Activated naive CD4-positive, alpha-beta T cell treated with anti-CD3 and anti-CD28 coated beads, Interleukin-2, amount 50 U/mL, for 72 hours (primary cell): ENCODE data around the gene GYG2. TPM values are rescaled to one million over a fixed set of nuclear protein-coding genes. Genes with fewer than 3 reads are reported as not detected.
"Not testable (repeated sequence)": the region's sequence is repeated elsewhere in the genome, so short reads cannot be mapped to it uniquely, and the experiment has no call there.

Source experiments
- ATAC-seq, 2 donors: fragments of 150-1000 bp; cut with Tn5 transposase; 2 replicates each; pipeline ENCODE4 v1.10.0; 2021; ENCODE audit warnings: mild to moderate bottlenecking in 2 of 2, moderate library complexity in 2 of 2
- DNase-seq, 2 donors: peaks; one replicate each; pipeline ENCODE4 v3.0.0; 2021 to 2022; ENCODE audit warnings: low spot score in 2 of 2
- H3K27ac Mint-ChIP-seq, 2 donors: one replicate each; pipeline ENCODE4 v1.8.0; 2022; ENCODE audit warnings: mild to moderate bottlenecking in 2 of 2, mixed read lengths in 2 of 2
- H3K36me3 Mint-ChIP-seq, 2 donors: one replicate each; pipeline ENCODE4 v1.8.0; 2022; ENCODE audit warnings: mixed read lengths in 2 of 2
- H3K9me3 Mint-ChIP-seq, 2 donors: one replicate each; pipeline ENCODE4 v1.8.0; 2022; ENCODE audit warnings: mixed read lengths in 2 of 2
- total RNA-seq, 2 donors: library from RNA; stranded (reverse); gene quantifications; one replicate each; pipeline ENCODE4 v1.2.3, GENCODE V29; 2022

GYG2 gene
- total RNA-seq, 2 donors from 2014 or later = not detected

DNA sequence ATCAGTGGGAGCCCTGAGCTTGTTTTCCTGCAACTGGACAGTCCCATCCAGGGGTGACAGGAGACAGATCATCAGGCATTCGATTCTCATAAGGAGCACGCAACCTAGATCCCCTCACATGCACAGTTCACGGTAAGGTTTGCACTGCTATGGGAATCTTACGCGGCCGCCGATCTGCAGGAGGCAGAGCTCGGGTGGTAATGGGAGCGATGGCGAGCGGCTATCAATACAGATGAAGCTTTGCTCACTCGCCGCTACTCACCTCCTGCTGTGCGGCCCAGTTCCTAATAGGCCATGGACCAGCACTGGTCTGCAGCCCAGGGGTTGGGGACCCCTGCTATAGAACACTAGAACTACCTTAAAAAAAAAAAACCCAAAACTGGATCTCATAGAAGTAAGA lies 55.0 kb downstream of the GYG2 start:
- DNase-seq = no peak
- no peak for ATAC-seq
- H3K27ac Mint-ChIP-seq = no peak overlapping the region
- no peaks in the 10 kb centered on the region for H3K36me3 Mint-ChIP-seq
- H3K9me3 Mint-ChIP-seq = no peaks in the 10 kb centered on the region

DNA sequence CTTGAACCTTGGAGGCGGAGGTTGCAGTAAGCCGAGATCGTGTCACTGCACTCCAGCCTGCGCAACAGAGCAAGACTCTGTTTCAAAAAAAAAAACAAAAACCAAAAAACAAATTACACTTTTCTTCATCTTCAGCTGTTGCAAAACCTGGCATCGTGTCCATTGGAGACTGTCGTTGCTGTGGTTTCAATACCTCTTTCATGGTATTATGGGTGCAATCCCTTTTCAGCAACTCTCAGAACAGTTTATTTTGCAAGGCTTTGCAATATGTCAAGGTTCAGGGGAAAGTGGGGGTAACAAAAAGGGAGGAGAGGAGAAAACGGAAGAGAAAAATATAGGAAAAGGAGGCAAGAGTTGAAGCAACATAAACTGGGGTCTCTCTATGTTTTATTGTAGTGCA lies 59.6 kb downstream of the GYG2 start:
- no peaks in the 10 kb centered on the region for H3K9me3 Mint-ChIP-seq
- ATAC-seq (no peak), DNase-seq (no peak)
- no peak overlapping the region for H3K27ac Mint-ChIP-seq
- no peaks in the 10 kb centered on the region for H3K36me3 Mint-ChIP-seq

DNA sequence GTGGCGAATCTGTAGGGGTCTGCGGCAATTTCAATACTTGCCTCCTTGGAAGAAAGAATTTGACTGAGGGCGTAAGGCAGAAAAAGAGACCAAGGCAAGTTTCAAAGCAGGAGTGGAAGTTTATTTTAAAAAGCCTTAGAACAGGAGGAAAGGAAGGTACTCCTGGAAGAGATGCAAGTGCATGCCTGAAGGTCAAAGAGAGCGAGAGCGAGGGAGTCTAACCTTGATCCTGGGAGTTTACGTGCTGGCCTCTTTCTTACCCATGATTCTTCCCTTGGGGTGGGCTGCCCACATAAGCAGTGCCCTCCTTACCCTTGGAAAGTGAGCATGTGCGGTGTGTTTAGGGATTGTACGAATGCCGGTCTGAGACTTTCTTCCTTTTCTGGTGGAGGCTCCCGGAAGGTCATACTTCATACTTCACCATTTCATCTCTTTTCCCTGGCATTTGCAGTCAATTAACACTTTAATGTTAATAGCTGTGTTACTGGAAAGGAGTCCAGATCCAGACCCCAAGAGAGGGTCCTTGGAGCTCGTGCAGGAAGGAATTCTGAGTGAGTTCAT lies 60.4 kb downstream of the GYG2 start:
- no peaks in the 10 kb centered on the region for H3K9me3 Mint-ChIP-seq
- no peaks in the 10 kb centered on the region for H3K36me3 Mint-ChIP-seq
- peak overlapping the region in 1 of 2 donors; percentile 82 for H3K27ac Mint-ChIP-seq
- DNase-seq = no peak
- ATAC-seq = no peak

DNA sequence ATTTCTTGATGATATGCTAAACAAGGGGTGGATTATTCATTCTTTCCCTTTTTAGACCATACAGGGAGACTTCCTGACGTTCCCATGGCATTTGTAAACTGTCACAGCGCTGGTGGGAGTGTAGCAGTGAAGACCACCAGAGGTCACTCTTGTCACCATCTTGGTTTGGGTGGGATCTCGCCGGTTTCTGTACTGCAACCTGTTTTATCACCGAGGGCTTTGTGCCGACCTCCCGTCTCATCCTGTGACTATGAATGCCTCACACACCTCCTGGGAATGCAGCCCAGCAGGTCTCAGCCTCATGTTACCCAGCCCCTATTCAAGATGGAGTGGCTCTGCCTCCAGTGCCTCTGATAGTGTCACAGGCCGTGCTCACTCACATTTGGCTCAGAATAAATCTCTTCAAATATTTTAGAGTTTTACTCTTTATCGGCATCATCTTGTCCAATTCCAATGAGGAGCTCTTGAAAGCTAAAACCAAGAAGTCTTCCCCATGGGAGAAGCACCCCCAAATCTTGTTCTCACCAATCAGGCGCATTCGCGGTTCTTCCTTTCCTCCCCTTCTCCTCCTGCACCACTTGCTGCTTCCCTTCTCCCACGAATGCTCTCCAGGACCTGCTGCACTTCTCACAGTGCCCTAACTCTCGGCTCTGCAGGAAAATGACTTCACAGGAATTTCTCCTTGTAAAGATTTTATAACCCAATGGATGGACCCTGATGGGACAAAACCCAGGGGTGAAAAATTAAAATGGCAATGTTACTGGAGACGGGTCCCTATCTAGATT lies 61.2 kb downstream of the GYG2 start:
- H3K27ac Mint-ChIP-seq, H3K36me3 Mint-ChIP-seq, DNase-seq, ATAC-seq, H3K9me3 Mint-ChIP-seq: not testable (repeated sequence)

DNA sequence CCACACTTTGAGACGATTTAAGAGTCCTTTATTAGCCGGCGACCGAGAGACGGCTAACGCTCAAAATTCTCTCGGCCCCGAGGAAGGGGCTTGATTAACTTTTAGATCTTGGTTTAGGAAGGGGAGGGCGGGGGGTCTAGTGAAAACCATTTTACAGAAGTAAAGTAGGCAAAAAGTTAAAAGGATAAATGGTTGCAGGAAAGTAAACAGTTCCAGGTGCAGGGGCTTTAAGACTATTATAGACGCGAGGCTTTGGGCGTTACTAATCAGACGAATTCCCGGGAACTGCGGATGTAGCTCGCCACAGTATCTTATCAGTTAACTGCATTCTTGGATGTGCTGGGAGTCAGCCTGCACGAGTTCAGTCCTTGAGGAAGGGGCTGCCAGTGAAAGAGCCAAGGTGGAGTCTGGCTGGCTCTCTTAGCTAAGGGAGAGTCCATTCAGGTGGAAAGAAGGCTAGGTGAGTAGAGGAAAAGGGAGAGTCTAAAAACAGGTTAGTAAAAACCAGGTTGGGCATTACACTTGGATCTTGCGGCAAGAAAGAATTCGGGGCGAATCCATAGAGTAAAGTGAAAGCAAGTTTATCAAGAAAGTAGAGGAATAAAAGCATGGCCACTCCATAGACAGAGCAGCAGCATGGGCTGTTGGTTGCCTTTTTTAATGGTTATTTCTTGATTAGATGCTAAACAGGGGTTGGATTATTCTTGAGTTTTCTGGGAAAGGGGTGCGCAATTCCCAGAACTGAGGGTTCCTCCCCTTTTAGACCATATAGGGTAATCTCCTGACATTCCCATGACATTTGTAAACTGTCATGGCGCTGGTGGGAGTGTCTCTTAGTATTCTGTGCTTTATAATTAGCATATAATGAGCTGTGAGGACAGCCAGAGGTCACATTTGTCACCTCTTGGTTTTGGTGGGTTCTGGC lies 62.1 kb downstream of the GYG2 start:
- not testable (repeated sequence) for ATAC-seq, H3K9me3 Mint-ChIP-seq, H3K27ac Mint-ChIP-seq, H3K36me3 Mint-ChIP-seq, DNase-seq

DNA sequence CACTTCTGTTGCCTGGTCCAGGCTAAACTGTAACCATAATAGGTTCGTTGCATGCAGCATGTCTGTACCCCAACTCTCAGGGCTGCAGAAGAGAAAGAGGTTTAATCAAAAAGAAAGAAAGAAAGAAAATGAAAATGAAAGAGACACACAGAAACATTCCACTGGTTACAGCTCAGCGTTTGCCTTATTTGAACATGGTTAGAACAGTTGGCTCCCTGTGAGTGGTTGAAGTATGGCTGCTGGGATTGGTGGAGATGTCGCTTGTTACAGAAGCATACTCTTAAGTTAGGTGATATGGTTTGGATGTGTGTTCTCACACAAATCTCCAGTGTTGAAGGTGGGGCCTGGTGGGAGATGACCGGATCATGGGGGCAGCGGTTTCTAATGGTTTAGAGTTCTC lies 64.1 kb downstream of the GYG2 start:
- H3K36me3 Mint-ChIP-seq = no peaks in the 10 kb centered on the region
- no peak for DNase-seq
- no peaks in the 10 kb centered on the region for H3K9me3 Mint-ChIP-seq
- H3K27ac Mint-ChIP-seq = no peak overlapping the region
- ATAC-seq = no peak

DNA sequence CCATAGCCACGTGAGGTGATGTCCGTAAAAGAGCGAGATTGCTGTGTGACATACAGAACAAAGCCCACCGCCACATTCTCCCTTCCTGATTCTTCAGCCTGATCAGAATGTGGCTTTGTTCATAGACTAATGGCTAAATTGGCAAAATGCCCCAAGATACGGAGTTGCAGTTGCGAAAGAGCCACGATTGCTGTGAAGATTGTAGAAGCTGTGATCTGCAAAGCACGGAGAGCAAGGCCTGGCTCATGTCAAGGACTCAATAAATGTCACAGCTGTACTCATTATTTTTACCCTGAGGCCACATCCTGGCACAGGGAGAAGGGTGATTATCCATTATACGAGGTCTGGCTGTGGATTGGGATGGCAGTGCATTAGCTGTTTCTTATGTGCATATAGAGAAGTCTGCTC lies 66.2 kb downstream of the GYG2 start:
- no peak for ATAC-seq
- Mint-ChIP-seq H3K9me3 (no peaks in the 10 kb centered on the region), H3K27ac (no peak overlapping the region), H3K36me3 (no peaks in the 10 kb centered on the region)
- DNase-seq = no peak

DNA sequence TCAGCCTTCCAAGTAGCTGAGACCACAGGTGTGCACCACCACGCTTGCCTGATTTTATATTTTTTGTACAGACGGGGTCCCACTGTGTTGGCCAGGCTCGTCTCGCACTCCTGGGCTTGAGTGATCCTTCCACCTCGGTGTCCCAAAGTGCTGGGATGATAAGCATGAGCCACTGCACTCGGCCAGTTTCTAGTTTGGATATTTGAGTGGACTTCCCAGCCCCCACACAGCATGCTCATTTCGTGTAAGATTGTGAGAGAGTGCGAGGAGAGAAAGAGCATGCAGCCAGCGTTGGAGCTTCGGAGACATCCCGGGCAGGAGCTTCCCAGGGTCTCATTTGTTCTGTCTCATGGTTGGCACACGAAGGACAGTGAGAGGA lies 68.6 kb downstream of the GYG2 start:
- no peaks in the 10 kb centered on the region for H3K36me3 Mint-ChIP-seq
- ATAC-seq = no peak

DNA sequence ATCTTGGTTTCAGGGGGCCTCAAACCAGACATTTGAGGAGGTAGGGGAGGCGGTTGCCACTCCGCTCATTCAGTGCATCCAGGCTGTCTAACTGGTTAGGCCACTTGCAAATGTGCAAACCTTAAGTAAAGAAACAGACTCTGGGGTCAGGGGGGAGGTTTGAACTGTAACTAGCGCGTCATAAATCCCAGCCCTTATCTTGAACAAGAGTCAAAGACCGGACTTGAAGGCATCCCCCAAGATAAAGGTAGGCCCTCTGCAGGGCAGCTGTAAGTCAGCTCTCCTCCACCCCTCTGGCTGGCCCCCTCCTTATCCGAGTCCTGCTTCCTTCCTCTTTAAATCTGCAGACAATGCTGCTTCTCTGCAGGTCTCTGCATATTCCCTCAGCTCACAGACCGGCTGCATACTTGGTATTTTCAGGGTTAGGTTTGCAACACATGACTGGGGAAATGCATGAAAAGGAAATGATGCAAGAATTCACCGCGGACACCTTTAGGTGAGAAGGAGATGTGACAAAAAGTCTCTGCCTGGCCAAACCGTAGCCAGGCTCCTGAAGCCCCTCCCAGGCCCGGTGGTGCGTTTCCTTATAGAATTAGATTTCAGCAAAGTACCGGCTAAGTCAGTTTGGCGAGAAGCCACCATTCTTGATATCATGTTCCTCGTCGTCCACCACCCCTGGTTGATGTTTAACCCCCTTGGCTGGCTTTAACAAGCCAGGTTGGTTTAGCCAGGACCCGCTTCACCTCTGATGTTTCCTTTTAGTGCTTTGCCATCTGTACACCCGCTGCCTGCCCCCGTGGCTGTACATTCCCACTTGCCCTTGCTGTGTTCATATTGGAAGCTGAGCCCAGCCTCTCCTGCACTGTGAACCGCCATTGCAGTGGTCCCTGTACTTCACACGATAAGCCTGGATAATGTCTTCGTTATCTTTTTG lies 69.2 kb downstream of the GYG2 start:
- H3K27ac Mint-ChIP-seq, ATAC-seq, DNase-seq, H3K36me3 Mint-ChIP-seq, H3K9me3 Mint-ChIP-seq: not testable (repeated sequence)

More for the DNA sequence above, 68.6 kb downstream of the GYG2 start:
- H3K27ac Mint-ChIP-seq = peak overlapping the region in 1 of 2 donors; percentile 36
- no peaks in the 10 kb centered on the region for H3K9me3 Mint-ChIP-seq
- no peak for DNase-seq

DNA sequence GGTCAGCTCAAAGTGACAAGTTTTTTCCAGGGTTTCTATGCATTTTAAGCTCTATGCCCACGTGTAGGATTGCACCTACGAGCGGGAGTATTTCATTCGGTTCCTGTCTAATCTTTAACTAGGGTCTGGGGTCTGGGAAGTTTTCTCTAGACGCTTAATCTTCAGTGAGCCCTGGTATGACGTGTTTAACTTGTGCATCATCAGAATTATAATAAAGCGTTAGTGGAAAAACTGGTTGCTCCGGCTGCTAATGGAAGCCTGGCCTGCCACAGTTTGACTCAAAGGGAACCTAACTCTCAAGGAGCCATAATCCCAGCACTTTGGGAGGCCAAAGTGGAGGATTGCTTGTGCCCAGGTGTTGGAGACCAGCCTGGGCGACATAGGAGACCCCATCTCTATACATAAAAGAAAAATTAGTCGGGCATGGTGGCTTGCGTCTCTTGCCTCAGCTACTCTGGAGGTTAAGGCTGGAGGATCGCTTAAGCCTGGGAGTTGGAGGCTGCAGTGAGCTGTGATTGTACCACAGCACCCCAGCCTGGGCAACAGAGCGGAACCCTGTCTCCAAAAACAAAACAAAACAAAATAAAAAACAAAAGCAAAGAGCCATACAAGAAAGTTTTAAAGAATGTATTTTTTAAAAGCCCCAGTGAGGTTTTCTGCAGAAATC lies 70.2 kb downstream of the GYG2 start:
- H3K36me3 Mint-ChIP-seq = no peaks in the 10 kb centered on the region
- peaks cover 3 to 4% of the 10 kb centered on the region in 2 donors for H3K9me3 Mint-ChIP-seq
- ATAC-seq (no peak), DNase-seq (no peak)
- H3K27ac Mint-ChIP-seq = no peak overlapping the region

DNA sequence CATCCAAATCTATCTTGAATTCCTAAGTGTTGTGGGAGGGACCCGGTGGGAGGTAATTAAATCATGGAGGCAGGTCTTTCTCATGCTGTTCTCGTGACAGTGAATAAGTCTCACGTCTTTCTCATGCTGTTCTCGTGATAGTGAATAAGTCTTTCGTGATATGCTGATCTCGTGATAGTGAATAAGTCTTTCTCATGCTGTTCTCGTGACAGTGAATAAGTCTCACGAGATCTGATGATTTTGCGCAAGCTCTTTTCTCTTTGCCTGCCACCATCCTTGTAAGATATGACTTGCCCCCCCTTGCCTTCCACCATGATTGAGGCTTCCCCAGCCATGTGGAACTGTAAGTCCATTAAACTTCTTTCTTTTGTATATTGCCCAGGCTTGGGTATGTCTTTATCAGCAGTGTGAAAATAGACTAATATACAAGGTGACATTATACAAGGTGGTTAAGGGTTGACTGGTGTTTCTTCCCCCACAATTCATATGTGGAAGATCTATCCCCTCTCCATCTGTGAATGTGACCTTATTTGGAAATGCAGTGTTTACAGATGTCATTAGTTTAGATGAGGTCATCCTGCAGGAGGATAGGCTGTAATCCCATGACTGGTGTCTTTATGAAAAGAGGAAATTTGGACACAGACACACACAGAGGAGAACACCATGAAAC lies 72.8 kb downstream of the GYG2 start:
- ATAC-seq = no peak
- peaks cover 3 to 4% of the 10 kb centered on the region in 2 donors for H3K9me3 Mint-ChIP-seq

DNA sequence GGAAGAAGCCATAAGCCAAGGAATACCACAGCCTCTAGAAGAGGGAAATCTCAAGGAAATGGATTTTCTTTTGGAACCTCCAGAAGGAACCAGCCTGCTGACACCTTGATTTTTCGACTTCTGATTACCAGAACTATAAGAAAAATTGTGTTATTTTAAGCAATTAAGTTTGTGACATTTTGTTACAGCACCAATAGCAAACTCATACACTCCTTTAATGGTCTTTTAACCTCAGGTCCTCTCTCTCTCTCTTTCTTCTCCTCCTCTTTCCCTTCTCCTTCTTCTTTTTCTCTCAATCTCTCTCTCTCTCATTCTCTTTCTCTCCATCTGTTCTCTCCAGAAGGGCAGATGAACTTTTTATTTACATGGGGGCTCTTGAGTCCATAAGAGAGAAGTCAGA lies 74.1 kb downstream of the GYG2 start:
- no peak for DNase-seq
- ATAC-seq = no peak
- Mint-ChIP-seq H3K9me3 (peaks cover 5% of the 10 kb centered on the region in 2 donors), H3K36me3 (peaks cover 0 to 2% of the 10 kb centered on the region in 2 donors), H3K27ac (no peak overlapping the region)

More for the DNA sequence above, 72.8 kb downstream of the GYG2 start:
- Mint-ChIP-seq H3K36me3 (no peaks in the 10 kb centered on the region), H3K27ac (no peak overlapping the region)
- DNase-seq = no peak

DNA sequence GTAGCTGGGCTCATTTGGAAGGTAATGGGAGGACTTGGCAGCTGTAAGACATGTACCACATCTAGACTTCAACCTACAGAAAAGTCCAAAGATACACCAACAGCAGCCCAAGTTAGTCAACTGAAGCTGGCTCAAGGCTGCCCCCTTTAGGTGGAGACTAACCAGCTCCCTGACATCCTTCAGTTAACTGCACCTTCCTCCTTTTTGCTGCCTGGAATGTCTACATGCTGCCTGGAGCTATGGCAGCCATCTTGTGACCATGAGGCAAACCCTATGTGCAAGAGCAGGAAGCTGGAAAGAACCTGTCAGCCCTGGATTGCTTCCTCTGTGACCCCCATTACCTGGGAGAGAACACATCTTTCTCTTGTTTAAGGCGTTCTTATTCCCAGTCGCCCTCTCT lies 74.6 kb downstream of the GYG2 start:
- Mint-ChIP-seq H3K27ac (no peak overlapping the region), H3K9me3 (peaks cover 8% of the 10 kb centered on the region in 2 donors), H3K36me3 (peaks cover 0 to 6% of the 10 kb centered on the region in 2 donors)
- ATAC-seq = no peak
- DNase-seq = no peak

DNA sequence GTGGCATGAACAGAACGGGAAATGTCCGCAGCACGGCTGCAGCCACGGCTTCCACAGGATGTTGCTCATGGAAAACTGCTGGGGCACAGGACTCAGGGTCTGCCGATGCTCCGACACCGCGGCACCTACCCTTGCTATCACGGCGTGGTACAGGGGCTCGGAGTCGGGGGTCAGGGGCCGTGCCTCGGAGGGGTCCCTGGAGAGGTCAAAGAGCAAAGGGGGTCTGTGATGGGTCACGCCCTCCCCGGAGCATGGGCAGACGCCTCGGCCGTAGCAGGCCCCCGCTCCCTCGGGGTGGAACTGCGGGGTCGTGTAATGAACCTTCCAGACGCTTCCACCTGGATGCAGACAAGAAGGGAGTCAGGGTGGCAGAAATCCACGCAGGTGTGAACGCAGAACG lies 78.6 kb downstream of the GYG2 start:
- peaks cover 0 to 6% of the 10 kb centered on the region in 2 donors for H3K36me3 Mint-ChIP-seq
- no peak overlapping the region for H3K27ac Mint-ChIP-seq
- DNase-seq (no peak), ATAC-seq (no peak)
- H3K9me3 Mint-ChIP-seq = peaks cover 8% of the 10 kb centered on the region in 2 donors

DNA sequence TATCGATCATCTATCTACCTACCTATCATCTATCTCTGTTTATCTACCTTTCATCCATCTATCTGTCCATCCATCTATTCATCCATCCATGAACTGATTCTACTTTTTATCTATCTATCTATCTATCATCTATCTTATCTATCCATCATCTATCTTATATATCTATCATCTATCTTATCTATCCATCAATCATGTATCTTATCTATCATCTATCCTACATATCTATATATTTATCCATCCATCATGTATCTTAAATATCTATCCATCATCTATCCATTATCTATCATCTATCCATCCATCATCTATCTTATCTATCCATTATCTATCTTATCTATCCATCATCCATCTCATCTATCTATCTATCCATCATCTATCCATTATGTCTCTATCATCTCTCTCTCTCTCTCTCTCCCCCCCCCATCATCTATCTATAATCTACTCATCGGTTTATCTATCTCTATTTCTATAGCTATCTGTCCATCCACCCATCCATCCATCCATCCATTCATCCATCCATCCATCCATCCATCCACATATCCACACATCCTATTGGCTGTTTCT lies 79.5 kb downstream of the GYG2 start:
- DNase-seq (no peak), ATAC-seq (no peak)
- Mint-ChIP-seq H3K27ac (no peak overlapping the region), H3K36me3 (peaks cover 0 to 6% of the 10 kb centered on the region in 2 donors), H3K9me3 (peaks cover 4 to 5% of the 10 kb centered on the region in 2 donors)
